GM13977 (cell line): Measurements from ENCODE around the gene SRSF3.
"Not testable (repeated sequence)": the region's sequence is repeated elsewhere in the genome, so short reads cannot be mapped to it uniquely, and the experiment has no call there.

ENCODE experiments used
- DNase-seq: peaks from one replicate; pipeline ENCODE4 v3.0.0; 2012; ENCODE audit warnings: low spot score
- CTCF ChIP-seq: IDR thresholded peaks from 2 replicates; pipeline ENCODE4 v1.5.1; 2012; ENCODE audit warnings: mild to moderate bottlenecking, control low read depth; ENCODE audit not compliant: insufficient read depth; ENCODE audit errors: extremely low read depth, missing control alignments
- in situ Hi-C: fragments of 300-500 bp; cut with MboI; formaldehyde crosslinking; loops from one replicate; pipeline ENCODE4 v1.12.0; 2022; ENCODE audit warnings: low sequenced_read_pairs, low pct_unique_long_range_greater_than_20kb, mixed read lengths, inconsistent platforms; ENCODE audit not compliant: unreplicated experiment

SRSF3 gene

GRCh38 chr6:36598326-36598725 lies 4.2 kb downstream of the SRSF3 start:
- TF ChIP-seq CTCF: no peak
- DNase-seq: no peak
- in situ Hi-C loops: loop anchor here (10.0 kb wide), 1 partner anchor 164 kb away; no protein-coding TSS in a partner anchor

- in situ Hi-C loops: loop anchor here (10.0 kb wide), 1 partner anchor 164 kb away; no protein-coding TSS in a partner anchor
- TF ChIP-seq CTCF: no peak
- no peak for DNase-seq
These were observed 4.7 kb downstream of the SRSF3 start for GRCh38 chr6:36598739-36599318.

- in situ Hi-C loops: loop anchor here (10.0 kb wide), 1 partner anchor 165 kb away; no protein-coding TSS in a partner anchor
- no peak for TF ChIP-seq CTCF
- no peak for DNase-seq
These were observed 5.6 kb downstream of the SRSF3 start for GRCh38 chr6:36599791-36600209.

GRCh38 chr6:36600564-36601146 lies 6.5 kb downstream of the SRSF3 start:
- no peak for TF ChIP-seq CTCF
- no peak for DNase-seq
- in situ Hi-C loops: no loop called here

- in situ Hi-C loops, DNase-seq: not testable (repeated sequence)
These were observed 7.7 kb downstream of the SRSF3 start for GRCh38 chr6:36601818-36602217.

GRCh38 chr6:36603222-36604089 lies 9.3 kb downstream of the SRSF3 start:
- DNase-seq: no peak
- TF ChIP-seq CTCF: no peak
- in situ Hi-C loops: no loop called here
